ENCODE measurements around the gene ING5. TPM values are rescaled to one million over a fixed set of nuclear protein-coding genes. Genes with fewer than 3 reads are reported as not detected.

Gene ING5
- total RNA-seq, 2 experiments from 2014 or later, result 65.4 to 90.9 TPM

DNA sequence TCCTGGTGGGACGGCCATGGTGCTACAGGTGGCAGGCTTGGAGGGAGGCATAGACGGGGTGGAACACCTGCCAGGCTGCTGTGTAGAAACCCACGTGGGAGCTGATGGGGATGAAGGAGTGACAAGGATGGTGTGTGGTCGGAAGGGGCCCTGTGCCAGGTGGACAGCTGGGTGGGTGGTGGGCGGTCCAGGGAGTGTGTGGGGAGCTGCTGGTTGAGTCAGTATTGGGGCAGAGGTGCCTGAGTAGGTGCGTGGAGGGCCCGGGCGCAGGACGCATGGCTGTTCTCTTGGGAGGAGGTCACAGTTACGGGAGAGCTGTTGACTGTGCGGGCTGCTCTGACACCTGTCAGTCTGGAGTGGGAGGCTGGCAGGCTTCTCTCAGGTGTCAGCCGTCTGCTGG lies 20.0 kb downstream of the ING5 start:
- intact Hi-C loops (cut with micrococcal nuclease; ENCODE audit: unreplicated experiment), result no loop called here
- POLR2A ChIA-PET, result no interaction called here
- peaks cover 71% of the 10 kb centered on the region for H3K36me3 ChIP-seq (ENCODE audit: insufficient read depth, low read length)

GRCh38 chr2:241722896-241723454 lies 21.1 kb downstream of the ING5 start:
- intact Hi-C loops (cut with micrococcal nuclease; ENCODE audit: unreplicated experiment), result no loop called here
- no peak for DNase-seq (ENCODE audit: low spot score)
- H3K4me2 ChIP-seq (ENCODE audit: low read length), result no peak overlapping the region
- POLR2A ChIA-PET, result no interaction called here
- no peaks in the 10 kb centered on the region for H4K20me1 ChIP-seq (ENCODE audit: insufficient read depth, low read length)
- H2AFZ ChIP-seq (ENCODE audit: low read length), result no peak overlapping the region
- TF ChIP-seq, protein P1, sequence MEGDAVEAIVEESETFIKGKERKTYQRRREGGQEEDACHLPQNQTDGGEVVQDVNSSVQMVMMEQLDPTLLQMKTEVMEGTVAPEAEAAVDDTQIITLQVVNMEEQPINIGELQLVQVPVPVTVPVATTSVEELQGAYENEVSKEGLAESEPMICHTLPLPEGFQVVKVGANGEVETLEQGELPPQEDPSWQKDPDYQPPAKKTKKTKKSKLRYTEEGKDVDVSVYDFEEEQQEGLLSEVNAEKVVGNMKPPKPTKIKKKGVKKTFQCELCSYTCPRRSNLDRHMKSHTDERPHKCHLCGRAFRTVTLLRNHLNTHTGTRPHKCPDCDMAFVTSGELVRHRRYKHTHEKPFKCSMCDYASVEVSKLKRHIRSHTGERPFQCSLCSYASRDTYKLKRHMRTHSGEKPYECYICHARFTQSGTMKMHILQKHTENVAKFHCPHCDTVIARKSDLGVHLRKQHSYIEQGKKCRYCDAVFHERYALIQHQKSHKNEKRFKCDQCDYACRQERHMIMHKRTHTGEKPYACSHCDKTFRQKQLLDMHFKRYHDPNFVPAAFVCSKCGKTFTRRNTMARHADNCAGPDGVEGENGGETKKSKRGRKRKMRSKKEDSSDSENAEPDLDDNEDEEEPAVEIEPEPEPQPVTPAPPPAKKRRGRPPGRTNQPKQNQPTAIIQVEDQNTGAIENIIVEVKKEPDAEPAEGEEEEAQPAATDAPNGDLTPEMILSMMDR (conservative IDR thresholded peaks at IDR 0.05; ENCODE audit: low read length), result no peak
- no peak for TF ChIP-seq EZH2phosphoT487 (IDR thresholded peaks at IDR 0.05; ENCODE audit: borderline replicate concordance, low read depth, low read length)
- H3K9me3 ChIP-seq (ENCODE audit: low read length), result peaks cover 11% of the 10 kb centered on the region; the same call in 1 of the 2 replicates
- CTCF ChIA-PET (ENCODE audit: unreplicated experiment), result no interaction called here
- no peaks in the 10 kb centered on the region for H3K79me2 ChIP-seq (ENCODE audit: insufficient read depth, low read depth, low read length)
- no peak overlapping the region for H3K4me3 ChIP-seq (ENCODE audit: low read depth, low read length, poor library complexity, severe bottlenecking)
- H3K36me3 ChIP-seq (ENCODE audit: insufficient read depth, low read length), result peaks cover 66% of the 10 kb centered on the region
- no peak overlapping the region for H3K27ac ChIP-seq (ENCODE audit: low read depth, low read length, poor library complexity, severe bottlenecking)
- no peaks in the 10 kb centered on the region for H3K4me1 ChIP-seq (ENCODE audit: insufficient read depth, low read length, poor library complexity, severe bottlenecking)
- H3K9me2 ChIP-seq (ENCODE audit: insufficient read depth, low read length), result no peaks in the 10 kb centered on the region
- no TSS peak for BruUV-seq (replicated peaks)

More for the DNA sequence above, 20.0 kb downstream of the ING5 start:
- no TSS peak for BruUV-seq (replicated peaks)
- H3K4me1 ChIP-seq (ENCODE audit: insufficient read depth, low read length, poor library complexity, severe bottlenecking), result no peaks in the 10 kb centered on the region
- H3K9me3 ChIP-seq (ENCODE audit: low read length), result peaks cover 11% of the 10 kb centered on the region; the same call in 1 of the 2 replicates
- no peaks in the 10 kb centered on the region for H3K9me2 ChIP-seq (ENCODE audit: insufficient read depth, low read length)
- no peak overlapping the region for H3K27ac ChIP-seq (ENCODE audit: low read depth, low read length, poor library complexity, severe bottlenecking)
- no peak overlapping the region for H3K4me2 ChIP-seq (ENCODE audit: low read length)
- CTCF ChIA-PET (ENCODE audit: unreplicated experiment), result no interaction called here
- TF ChIP-seq EZH2phosphoT487 (IDR thresholded peaks at IDR 0.05; ENCODE audit: borderline replicate concordance, low read depth, low read length), result no peak
- TF ChIP-seq, protein P1 (conservative IDR thresholded peaks at IDR 0.05; ENCODE audit: low read length), result no peak
- no peaks in the 10 kb centered on the region for H4K20me1 ChIP-seq (ENCODE audit: insufficient read depth, low read length)
- H2AFZ ChIP-seq (ENCODE audit: low read length), result no peak overlapping the region
- DNase-seq (ENCODE audit: low spot score), result no peak
- H3K4me3 ChIP-seq (ENCODE audit: low read depth, low read length, poor library complexity, severe bottlenecking), result no peak overlapping the region
- H3K79me2 ChIP-seq (ENCODE audit: insufficient read depth, low read depth, low read length), result no peaks in the 10 kb centered on the region

DNA sequence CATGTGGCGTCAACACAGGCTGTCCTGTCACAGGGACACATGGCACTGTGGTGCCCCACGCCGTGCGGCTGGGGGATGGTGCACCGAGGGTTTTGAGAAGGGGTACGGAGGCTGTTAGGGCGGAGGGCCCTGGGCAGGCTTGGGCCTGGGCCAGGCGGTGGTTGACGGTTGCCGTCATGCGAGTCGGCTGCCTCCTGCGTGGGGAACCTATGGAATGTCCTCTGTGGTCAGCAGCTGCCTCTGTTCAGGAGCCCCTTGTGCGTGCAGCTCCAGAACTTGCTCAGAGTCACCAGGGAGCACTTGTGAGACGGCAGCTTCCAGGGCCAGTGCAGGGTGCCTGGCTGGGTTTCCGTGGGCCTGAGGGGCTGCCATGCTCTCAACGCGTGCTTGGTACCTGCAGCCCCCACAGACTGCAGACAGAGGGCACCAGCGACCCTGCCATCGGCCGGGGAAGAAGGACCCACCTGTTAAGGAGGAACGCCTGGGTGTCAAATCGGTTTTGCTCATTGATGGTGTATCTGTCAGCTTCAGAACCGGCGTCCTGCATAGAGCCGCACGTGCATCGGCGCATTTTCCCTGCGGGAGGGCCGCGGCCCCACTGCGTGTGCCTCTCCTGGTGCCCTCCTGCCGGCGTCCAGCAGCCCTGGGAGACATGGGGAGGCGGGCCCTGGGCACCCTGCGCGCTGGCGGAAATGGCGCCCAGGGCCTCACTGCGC lies 22.6 kb downstream of the ING5 start:
- ChIA-PET POLR2A (no interaction called here), CTCF (ENCODE audit: unreplicated experiment) (interaction anchor here (0.5 kb wide), 1 partner anchor 151 kb away, joined by 3 read pairs; no protein-coding TSS in a partner anchor)
- DNase-seq (ENCODE audit: low spot score), result no peak
- H3K9me2 ChIP-seq (ENCODE audit: insufficient read depth, low read length), result no peaks in the 10 kb centered on the region
- no peak overlapping the region for H3K4me2 ChIP-seq (ENCODE audit: low read length)
- peaks cover 11% of the 10 kb centered on the region; the same call in 1 of the 2 replicates for H3K9me3 ChIP-seq (ENCODE audit: low read length)
- no peaks in the 10 kb centered on the region for H3K79me2 ChIP-seq (ENCODE audit: insufficient read depth, low read depth, low read length)
- TF ChIP-seq, protein P1 (conservative IDR thresholded peaks at IDR 0.05; ENCODE audit: low read length), result peak; percentile 47
- TF ChIP-seq EZH2phosphoT487 (IDR thresholded peaks at IDR 0.05; ENCODE audit: borderline replicate concordance, low read depth, low read length), result no peak
- no peak overlapping the region for H3K27ac ChIP-seq (ENCODE audit: low read depth, low read length, poor library complexity, severe bottlenecking)
- no peak overlapping the region for H2AFZ ChIP-seq (ENCODE audit: low read length)
- intact Hi-C loops (cut with micrococcal nuclease; ENCODE audit: unreplicated experiment), result no loop called here
- H3K4me1 ChIP-seq (ENCODE audit: insufficient read depth, low read length, poor library complexity, severe bottlenecking), result no peaks in the 10 kb centered on the region
- H4K20me1 ChIP-seq (ENCODE audit: insufficient read depth, low read length), result no peaks in the 10 kb centered on the region
- H3K36me3 ChIP-seq (ENCODE audit: insufficient read depth, low read length), result peaks cover 54% of the 10 kb centered on the region
- no TSS peak for BruUV-seq (replicated peaks)
- no peak overlapping the region for H3K4me3 ChIP-seq (ENCODE audit: low read depth, low read length, poor library complexity, severe bottlenecking)

Measured in OCI-LY7 (cell line).